ENCODE measurements around the gene KCND1.

GRCh38 chrX:48917139-48918001 lies 54.3 kb downstream of the KCND1 start:
- TF ChIP-seq EZH2 (IDR thresholded peaks at IDR 0.05; ENCODE audit: borderline replicate concordance, low read length) (no peak), CTCF (IDR thresholded peaks at IDR 0.05; ENCODE audit: low read length) (peak; percentile 85)

Data from OCI-LY1 (cell line).